GM19023 (cell line): ENCODE results near the gene RFTN1.
A peak's percentile ranks its signal among the peaks of the same experiment; 100 is the strongest.
"Not testable (repeated sequence)": the region's sequence is repeated elsewhere in the genome, so short reads cannot be mapped to it uniquely, and the experiment has no call there.

ENCODE experiments used
- ATAC-seq: cut with Tn5 transposase; IDR thresholded peaks from one replicate; pipeline ENCODE4 v1.9.1; 2021; ENCODE audit warnings: mild to moderate bottlenecking, moderate library complexity; ENCODE audit not compliant: unreplicated experiment

The RFTN1 gene

GRCh38 chr3:16508243-16508578 lies 5.3 kb downstream of the RFTN1 start:
- no peak for ATAC-seq

GRCh38 chr3:16507578-16508242 lies 5.8 kb downstream of the RFTN1 start:
- ATAC-seq, result no peak

GRCh38 chr3:16506884-16507577 lies 6.5 kb downstream of the RFTN1 start:
- no peak for ATAC-seq

- no peak for ATAC-seq
Observed at GRCh38 chr3:16506451-16506850, 7.0 kb downstream of the RFTN1 start.

GRCh38 chr3:16504692-16505091 lies 8.8 kb downstream of the RFTN1 start:
- no peak for ATAC-seq

GRCh38 chr3:16504242-16504641 lies 9.3 kb downstream of the RFTN1 start:
- ATAC-seq, result peak; percentile 83

- no peak for ATAC-seq
Observed at GRCh38 chr3:16503191-16503776, 10.2 kb downstream of the RFTN1 start.

- no peak for ATAC-seq
Observed at GRCh38 chr3:16502347-16502908, 11.1 kb downstream of the RFTN1 start.

- ATAC-seq, result no peak
Observed at GRCh38 chr3:16501376-16501775, 12.1 kb downstream of the RFTN1 start.

GRCh38 chr3:16500911-16501310 lies 12.6 kb downstream of the RFTN1 start:
- ATAC-seq, result no peak

GRCh38 chr3:16500093-16500492 lies 13.4 kb downstream of the RFTN1 start:
- no peak for ATAC-seq

- ATAC-seq, result no peak
Observed at GRCh38 chr3:16499351-16499750, 14.1 kb downstream of the RFTN1 start.

GRCh38 chr3:16498130-16498890 lies 15.2 kb downstream of the RFTN1 start:
- no peak for ATAC-seq

GRCh38 chr3:16496408-16497222 lies 16.9 kb downstream of the RFTN1 start:
- no peak for ATAC-seq

- ATAC-seq, result no peak
Observed at GRCh38 chr3:16496008-16496407, 17.5 kb downstream of the RFTN1 start.

GRCh38 chr3:16494814-16495431 lies 18.6 kb downstream of the RFTN1 start:
- no peak for ATAC-seq

- no peak for ATAC-seq
Observed at GRCh38 chr3:16494094-16494493, 19.4 kb downstream of the RFTN1 start.

GRCh38 chr3:16490062-16490619 lies 23.4 kb downstream of the RFTN1 start:
- no peak for ATAC-seq

- ATAC-seq, result not testable (repeated sequence)
Observed at GRCh38 chr3:16489326-16490061, 24.0 kb downstream of the RFTN1 start.
